ENCODE results near the gene BCL2L2.

The BCL2L2 gene

GRCh38 chr14:23357261-23357660 is 50.6 kb downstream of the BCL2L2 start:
- no peak for DNase-seq

DNA sequence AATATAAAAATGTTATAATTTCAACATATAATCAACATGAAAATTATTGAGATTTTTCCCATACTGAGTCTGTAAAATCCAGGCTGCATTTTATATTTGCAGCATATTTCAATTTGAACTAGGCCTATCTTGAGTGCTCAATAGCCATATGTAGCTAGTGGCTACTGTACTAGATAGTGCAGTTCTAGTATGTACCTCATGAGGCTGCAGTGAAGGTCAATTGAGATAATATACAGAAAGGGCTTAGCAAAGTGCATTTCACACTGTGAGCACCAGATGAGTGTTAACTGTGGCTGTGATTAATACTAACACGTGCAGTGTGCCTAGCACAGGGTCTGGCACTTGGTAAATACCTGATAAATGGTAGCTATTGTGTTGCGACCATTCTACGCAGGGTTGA is 51.4 kb downstream of the BCL2L2 start:
- DNase-seq: no peak

GRCh38 chr14:23358553-23359166 is 52.0 kb downstream of the BCL2L2 start:
- DNase-seq: no peak

DNA sequence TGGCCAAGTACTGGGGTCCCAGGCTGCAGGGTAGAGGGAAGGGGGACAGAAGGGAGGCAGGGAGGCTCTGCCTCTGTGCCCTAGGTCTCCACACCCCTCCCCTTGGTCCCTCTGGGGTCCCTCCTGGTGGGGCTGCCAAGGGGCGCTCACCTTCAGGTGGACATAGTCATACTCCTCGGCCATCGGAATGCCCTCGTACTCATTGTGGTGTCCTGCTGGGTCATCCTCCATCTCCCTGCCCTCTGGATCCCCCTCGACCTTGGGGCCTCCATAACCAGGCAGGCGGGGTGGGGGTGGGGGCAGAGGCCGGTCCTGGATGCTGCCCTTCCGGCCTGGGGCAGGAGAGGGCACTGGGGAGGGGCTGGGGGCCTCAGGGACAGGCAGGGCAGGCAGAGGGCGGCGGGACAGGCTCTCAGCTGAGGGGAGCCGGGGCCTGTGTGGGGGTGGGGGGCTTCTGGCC is 52.6 kb downstream of the BCL2L2 start:
- DNase-seq: no peak

- DNase-seq: no peak
These were observed 53.3 kb downstream of the BCL2L2 start for GRCh38 chr14:23359722-23360447.

- DNase-seq: no peak
These were observed 53.9 kb downstream of the BCL2L2 start for GRCh38 chr14:23360496-23360895.

DNA sequence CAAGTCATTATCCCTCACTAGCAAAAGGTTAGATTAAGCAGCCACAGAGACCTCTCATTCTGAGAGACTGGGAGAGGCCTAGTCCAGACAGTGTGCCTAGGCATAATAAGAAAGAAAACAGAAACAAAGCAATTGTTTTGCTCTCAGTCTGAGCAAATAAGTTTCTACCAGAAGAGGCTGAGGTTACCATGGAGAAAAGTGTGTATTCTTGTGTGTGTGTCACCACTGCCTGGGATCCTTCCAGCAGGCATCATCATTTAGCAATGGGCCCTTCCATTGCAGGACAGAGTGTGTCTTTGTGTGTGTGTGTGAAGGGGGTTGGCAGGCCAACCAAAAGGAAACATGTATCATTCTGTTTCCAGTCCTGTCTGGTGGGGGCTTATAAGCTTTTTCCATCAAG is 54.7 kb downstream of the BCL2L2 start:
- DNase-seq: no peak

Data from CD4-positive, alpha-beta T cell treated with Interleukin-4 for 1 hour (primary cell).